ENCODE results near the gene DIPK1C.

DNA sequence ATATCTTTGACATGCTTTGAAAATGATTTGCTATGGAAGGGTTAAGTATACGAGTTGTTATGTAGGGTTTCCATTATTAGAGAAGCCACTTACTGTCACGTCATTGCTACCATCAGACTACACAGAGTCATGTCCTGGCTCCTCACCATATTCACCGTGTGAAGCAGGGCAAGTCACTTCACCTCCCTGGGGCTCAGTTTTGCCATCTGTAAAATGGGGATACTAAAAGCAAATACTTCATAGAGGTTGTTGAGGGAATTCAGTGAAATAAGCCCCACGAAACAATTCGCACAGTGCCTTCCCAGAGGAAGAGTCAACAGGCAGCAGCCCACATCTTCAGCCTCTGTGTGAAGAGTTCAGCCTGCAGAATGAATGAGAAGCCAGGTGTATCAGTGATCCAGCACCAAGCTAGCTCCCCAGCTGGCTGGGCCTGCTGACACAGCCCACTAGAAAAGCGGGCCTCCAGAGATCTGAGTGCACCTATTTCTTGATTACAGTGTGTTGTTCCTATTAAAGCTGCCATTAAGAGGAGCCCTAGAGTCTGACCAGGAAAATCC lies 3.4 kb downstream of the DIPK1C start:
- TF ChIP-seq, protein P1, sequence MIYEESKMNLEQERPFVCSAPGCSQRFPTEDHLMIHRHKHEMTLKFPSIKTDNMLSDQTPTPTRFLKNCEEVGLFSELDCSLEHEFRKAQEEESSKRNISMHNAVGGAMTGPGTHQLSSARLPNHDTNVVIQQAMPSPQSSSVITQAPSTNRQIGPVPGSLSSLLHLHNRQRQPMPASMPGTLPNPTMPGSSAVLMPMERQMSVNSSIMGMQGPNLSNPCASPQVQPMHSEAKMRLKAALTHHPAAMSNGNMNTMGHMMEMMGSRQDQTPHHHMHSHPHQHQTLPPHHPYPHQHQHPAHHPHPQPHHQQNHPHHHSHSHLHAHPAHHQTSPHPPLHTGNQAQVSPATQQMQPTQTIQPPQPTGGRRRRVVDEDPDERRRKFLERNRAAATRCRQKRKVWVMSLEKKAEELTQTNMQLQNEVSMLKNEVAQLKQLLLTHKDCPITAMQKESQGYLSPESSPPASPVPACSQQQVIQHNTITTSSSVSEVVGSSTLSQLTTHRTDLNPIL (CRISPR knock-in tag; IDR thresholded peaks at IDR 0.05; ENCODE audit: low read depth): no peak
- TF ChIP-seq ZNF565 (CRISPR knock-in tag; conservative IDR thresholded peaks at IDR 0.05; ENCODE audit: low read depth) (no peak), ZFP30 (CRISPR knock-in tag; IDR thresholded peaks at IDR 0.05) (no peak), CSDC2 (CRISPR knock-in tag; IDR thresholded peaks at IDR 0.05) (no peak), ARNTL (CRISPR knock-in tag; IDR thresholded peaks at IDR 0.05; ENCODE audit: borderline replicate concordance, low read depth) (no peak), ZC3H10 (CRISPR knock-in tag; IDR thresholded peaks at IDR 0.05) (no peak), ZFP3 (CRISPR knock-in tag; IDR thresholded peaks at IDR 0.05) (no peak), PPARA (CRISPR knock-in tag; IDR thresholded peaks at IDR 0.05; ENCODE audit: borderline replicate concordance) (no peak), SNAI2 (CRISPR knock-in tag; IDR thresholded peaks at IDR 0.05) (no peak), ISL1 (CRISPR knock-in tag; IDR thresholded peaks at IDR 0.05) (no peak), ESRRG (CRISPR knock-in tag; IDR thresholded peaks at IDR 0.05) (no peak)
- TF ChIP-seq, protein P2, sequence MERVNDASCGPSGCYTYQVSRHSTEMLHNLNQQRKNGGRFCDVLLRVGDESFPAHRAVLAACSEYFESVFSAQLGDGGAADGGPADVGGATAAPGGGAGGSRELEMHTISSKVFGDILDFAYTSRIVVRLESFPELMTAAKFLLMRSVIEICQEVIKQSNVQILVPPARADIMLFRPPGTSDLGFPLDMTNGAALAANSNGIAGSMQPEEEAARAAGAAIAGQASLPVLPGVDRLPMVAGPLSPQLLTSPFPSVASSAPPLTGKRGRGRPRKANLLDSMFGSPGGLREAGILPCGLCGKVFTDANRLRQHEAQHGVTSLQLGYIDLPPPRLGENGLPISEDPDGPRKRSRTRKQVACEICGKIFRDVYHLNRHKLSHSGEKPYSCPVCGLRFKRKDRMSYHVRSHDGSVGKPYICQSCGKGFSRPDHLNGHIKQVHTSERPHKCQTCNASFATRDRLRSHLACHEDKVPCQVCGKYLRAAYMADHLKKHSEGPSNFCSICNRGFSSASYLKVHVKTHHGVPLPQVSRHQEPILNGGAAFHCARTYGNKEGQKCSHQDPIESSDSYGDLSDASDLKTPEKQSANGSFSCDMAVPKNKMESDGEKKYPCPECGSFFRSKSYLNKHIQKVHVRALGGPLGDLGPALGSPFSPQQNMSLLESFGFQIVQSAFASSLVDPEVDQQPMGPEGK (CRISPR knock-in tag; IDR thresholded peaks at IDR 0.05; ENCODE audit: borderline replicate concordance): no peak
- TF ChIP-seq, protein P3, sequence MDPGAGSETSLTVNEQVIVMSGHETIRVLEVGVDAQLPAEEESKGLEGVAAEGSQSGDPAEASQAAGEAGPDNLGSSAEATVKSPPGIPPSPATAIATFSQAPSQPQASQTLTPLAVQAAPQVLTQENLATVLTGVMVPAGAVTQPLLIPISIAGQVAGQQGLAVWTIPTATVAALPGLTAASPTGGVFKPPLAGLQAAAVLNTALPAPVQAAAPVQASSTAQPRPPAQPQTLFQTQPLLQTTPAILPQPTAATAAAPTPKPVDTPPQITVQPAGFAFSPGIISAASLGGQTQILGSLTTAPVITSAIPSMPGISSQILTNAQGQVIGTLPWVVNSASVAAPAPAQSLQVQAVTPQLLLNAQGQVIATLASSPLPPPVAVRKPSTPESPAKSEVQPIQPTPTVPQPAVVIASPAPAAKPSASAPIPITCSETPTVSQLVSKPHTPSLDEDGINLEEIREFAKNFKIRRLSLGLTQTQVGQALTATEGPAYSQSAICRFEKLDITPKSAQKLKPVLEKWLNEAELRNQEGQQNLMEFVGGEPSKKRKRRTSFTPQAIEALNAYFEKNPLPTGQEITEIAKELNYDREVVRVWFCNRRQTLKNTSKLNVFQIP (CRISPR knock-in tag; IDR thresholded peaks at IDR 0.05; ENCODE audit: borderline replicate concordance, low read depth): no peak
